ENCODE measurements around the gene CLBA1.
"Not testable (repeated sequence)": the region's sequence is repeated elsewhere in the genome, so short reads cannot be mapped to it uniquely, and the experiment has no call there.

The CLBA1 gene

GRCh38 chr14:104947881-104948735 is 37.5 kb upstream of the CLBA1 start:
- DNase-seq (ENCODE audit: low read depth), result not testable (repeated sequence)

DNA sequence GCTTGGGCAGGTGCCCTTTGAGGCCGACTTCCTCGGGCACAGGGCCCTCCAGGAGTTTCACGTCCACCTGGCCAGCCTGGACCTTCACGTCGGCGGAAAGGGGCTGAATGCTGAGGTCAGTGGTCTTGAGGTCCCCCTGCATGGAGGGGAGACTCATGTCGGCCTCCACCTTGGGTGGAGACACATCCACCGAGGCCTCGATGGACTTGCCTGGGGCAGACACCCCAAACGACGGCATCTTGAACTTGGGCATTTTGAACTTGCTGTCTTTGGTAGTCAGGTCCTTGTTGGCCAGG is 36.9 kb upstream of the CLBA1 start:
- no peak for DNase-seq (ENCODE audit: low read depth)

DNA sequence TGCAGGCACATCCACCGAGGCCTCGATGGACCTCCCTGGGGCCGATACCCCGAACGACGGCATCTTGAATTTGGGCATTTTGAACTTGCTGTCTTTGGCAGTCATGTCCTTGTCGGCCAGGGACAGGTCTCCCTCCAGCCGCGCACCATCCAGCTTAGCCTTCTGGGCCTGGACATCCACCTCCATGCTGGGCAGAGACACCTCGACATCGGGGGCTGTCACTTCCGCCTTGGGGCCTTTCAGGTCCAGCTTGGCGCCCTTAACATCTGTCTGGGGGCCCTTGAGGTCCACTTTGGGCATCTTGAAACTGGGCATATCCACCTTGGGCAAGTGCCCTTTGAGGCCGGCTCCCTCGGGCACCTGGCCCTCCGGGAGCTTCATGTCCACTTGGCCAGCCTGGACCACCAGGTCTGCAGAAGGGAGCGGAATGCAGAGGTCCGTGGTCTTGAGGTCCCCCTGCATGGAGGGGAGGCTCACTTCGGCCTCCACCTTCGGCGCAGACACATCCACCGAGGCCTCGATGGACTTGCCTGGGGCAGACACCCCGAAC is 36.1 kb upstream of the CLBA1 start:
- DNase-seq (ENCODE audit: low read depth), result not testable (repeated sequence)

GRCh38 chr14:104950021-104950420 is 35.6 kb upstream of the CLBA1 start:
- no peak for DNase-seq (ENCODE audit: low read depth)

- DNase-seq (ENCODE audit: low read depth), result not testable (repeated sequence)
Observed at GRCh38 chr14:104950701-104951100, 34.9 kb upstream of the CLBA1 start.

DNA sequence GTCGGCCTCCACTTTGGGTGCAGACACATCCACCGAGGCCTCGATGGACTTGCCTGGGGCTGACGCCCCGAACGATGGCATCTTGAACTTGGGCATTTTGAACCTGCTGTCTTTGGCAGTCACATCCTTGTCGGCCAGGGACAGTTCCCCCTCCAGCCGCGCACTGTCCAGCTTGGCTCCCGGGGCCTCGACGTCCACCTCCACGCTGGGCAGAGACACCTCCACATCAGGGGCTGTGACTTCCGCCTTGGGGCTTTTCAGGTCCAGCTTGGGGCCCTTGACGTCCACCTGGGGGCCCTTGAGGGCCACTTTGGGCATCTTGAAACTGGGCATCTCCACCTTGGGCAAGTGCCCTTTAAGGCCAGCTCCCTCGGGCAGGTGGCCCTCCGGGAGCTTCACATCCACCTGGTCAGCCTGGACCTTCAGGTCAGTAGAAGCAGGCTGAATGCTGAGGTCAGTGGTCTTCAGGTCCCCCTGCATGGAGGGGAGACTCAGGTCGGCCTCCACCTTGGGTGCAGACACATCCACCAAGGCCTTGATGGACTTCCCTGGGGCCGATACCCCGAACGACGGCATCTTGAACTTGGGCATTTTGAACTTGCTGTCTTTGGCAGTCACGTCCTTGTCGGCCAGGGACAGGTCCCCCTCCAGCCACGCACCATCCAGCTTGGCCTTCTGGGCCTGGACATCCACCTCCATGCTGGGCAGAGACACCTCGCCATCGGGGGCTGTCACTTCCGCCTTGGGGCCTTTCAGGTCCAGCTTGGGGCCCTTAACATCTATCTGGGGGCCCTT is 33.5 kb upstream of the CLBA1 start:
- not testable (repeated sequence) for DNase-seq (ENCODE audit: low read depth)

DNA sequence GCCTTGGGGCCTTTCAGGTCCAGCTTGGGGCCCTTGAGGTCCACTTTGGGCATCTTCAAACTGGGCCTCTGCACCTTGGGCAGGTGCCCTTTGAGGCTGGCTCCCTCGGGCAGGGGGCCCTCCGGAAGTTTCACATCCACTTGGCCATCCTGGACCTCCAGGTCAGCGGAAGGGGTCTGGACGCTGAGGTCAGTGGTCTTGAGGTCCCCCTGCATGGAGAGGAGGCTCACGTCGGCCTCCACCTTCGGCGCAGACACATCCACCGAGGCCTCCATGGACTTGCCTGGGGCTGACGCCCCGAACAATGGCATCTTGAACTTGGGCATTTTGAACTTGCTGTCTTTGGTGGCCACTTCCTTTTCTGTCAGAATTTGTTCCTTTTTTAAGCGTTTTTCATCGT is 32.5 kb upstream of the CLBA1 start:
- no peak for DNase-seq (ENCODE audit: low read depth)

DNA sequence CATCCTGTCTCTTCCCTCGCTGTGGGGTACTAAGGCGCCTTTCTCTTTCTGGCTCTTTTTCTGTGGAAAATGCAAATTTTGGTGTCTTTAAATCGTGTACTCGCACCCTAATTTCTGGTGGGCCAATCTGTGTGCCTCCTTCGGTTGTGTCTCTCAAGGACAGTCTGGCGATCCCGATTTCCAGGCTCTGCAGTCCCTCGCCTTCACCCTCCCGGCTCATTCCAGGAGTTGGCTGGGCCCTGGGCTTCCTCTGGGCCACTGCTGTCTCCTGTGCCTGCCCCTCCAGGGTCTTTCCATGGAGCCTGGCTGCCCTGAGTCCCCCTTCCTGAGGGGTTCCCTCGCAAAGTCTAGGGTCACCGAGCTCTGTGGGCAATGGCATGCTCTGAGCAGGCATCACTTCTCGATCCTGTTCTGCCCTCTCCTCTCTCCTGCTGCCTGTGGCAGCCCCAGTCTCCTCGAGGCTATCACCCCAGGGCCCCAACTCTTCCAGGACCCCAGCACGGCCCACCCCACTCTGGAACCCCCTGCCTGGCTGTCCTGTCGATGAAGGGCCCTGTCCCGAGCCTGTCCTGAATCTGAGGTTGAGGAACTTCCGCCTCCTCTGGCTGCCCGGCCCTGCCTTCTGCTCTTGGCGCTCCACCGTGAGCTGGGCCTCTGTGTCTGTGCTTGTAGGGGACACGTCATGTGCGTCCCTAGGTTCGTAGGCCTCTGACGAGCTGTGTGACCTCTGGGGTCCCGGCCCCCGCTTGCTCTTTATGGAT is 31.5 kb upstream of the CLBA1 start:
- no peak for DNase-seq (ENCODE audit: low read depth)

GRCh38 chr14:104954746-104955395 is 30.7 kb upstream of the CLBA1 start:
- no peak for DNase-seq (ENCODE audit: low read depth)

DNA sequence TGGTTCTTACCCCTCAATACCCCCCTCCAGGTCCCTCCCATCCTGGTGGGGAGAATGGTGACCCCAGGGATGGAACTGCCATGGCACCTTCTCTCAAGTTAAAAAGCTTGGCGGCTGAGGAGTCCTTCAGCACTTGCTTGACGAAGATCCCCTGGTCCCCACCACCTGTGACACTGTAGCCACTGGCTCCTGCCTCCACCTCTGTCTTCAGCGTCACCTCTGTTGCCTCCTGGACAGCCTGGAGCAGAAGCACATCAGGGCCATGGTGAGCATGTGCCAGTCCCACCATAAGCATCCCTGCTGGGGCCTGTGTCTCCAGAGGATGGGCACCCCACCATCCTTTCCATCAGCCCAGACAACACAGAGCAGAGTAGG is 30.2 kb upstream of the CLBA1 start:
- no peak for DNase-seq (ENCODE audit: low read depth)

DNA sequence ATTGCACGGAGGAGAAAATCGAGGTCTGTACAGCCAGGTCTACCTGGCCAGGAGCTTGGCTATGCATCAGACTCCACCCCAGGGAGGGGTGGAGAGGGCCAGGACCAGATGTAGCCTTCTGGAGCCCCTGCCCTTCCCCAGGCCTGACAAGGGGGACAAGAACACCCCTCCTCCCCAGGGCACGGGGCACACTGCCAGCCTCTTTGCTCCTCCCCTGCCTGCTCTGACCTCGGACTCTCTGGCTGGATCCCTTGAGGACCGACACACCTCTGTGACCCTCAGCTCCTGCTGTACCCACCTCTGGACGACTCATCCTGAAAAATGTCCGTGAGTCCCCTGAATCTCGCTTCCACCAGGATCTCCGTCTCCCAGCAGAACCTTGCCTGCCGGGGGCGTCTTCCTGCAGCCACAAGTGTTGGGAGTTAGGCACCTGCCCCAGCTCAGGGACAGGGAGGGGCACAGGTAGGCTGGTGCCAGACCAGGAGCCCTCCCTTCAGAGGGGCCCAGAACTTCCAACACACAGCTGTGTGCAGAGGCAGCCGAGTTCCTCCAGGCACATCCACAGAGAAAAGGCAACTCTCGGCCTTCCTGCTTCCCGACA is 29.2 kb upstream of the CLBA1 start:
- DNase-seq (ENCODE audit: low read depth), result no peak

- DNase-seq (ENCODE audit: low read depth), result no peak
Observed at GRCh38 chr14:104957146-104958113, 28.2 kb upstream of the CLBA1 start.

DNA sequence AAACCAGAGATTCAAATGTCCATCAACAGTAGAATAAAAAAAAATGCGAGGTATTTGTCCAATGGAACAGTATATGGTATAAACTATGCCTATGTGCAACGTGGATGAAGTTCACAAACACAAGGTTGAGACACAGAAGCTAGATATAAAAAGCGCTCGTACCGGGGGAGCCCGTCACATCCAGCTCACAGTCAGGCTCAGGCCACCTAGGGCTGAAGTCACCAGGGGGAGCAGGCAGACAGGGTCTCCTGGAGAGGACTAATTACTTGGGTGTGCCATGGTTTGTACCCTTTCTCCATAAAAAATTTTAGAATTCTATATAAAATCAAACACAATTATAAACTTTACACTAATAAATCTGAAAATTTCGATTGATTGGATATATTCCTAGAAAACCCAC is 21.0 kb upstream of the CLBA1 start:
- no peak for DNase-seq (ENCODE audit: low read depth)

DNA sequence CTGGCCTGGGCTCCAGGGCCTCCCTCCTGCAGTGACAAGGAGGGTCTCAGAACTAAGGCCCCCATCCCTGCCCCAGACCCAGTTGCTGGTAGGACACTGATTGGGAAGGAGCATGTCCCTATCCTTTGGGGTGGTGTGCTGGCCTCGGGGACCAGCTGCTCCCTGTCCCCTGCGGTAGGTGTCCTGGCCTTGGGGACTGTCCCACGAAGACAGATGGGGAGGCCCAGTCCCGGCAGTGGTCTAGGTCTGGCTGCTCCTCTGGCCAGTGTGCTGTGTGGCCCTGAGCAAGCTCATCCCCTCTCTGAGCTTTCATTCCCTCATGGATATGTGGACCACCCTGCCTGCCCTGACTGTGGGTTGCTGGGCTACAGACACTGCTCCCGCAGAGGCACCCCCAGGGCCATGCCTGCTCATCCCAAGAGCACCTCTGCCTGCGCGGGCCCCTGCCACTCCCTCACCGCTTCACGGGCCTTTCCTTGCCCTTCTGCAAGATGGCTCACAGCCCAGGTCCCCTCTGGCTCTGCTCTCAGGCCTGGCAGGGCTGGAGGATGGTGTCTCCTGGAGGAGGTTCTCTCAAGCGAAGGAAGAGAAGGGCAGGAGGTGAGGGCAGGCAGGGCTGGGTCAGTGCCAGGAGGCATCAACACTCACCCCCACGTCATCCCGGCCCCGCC is 19.9 kb upstream of the CLBA1 start:
- DNase-seq (ENCODE audit: low read depth), result no peak

- no peak for DNase-seq (ENCODE audit: low read depth)
Observed at GRCh38 chr14:104966261-104966865, 19.2 kb upstream of the CLBA1 start.

DNA sequence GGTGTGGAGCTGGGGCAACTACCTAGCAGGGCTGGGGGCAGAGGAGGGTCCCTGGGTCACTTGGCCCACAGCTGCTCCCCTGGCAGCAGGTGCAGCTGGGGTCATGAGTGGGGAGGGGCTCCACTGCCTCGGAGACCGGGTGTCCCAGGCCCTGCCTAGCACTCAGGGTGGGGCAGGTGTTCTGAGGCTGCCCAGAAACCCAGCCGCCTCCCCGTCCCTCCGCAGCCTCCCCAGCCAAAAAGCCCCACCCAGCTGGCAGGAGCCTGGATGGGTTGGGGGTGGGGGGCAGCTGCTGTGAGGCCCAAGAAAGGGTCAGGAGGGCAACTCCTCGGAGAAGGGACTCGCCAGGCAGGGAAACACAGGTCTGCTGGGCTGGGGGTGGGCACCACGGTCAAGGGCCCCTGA is 18.6 kb upstream of the CLBA1 start:
- no peak for DNase-seq (ENCODE audit: low read depth)

DNA sequence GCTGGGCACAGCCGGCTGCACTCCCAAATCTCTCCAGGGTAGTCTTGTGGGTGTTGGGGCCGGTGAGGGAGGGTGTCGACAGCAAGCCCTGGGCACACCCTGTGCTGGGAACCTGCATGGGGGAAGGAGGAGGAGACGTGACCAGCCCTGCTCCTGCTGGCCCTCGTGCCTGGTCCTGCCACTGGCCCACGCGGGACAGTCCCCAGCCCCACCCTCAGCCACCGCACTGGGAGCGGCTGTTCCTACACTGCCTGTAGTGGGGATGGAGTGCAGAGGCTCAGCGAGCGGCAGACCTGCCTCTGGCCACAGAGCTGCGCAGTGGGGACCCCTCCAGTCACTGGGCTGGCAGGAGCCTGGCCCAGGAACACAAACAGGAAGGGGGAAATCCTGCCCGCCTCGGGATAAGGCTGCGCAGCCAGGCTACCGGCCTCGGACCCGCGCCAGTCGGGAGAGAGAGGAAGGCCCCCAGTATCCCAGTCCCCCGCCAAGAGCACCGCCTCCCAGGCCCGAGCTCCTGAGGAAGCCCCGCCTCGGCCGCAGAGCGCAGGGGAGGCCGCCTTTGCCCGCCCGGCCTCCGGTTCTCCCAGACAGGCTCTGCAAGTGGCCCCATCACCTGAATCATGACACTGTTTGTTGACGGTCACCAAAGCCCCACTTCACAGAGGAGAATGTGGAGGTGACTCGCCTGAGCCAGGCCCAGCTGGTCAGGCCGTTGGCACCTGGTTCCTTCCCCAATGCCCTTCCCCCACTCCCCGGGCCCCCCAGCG is 18.0 kb upstream of the CLBA1 start:
- DNase-seq (ENCODE audit: low read depth), result no peak

DNA sequence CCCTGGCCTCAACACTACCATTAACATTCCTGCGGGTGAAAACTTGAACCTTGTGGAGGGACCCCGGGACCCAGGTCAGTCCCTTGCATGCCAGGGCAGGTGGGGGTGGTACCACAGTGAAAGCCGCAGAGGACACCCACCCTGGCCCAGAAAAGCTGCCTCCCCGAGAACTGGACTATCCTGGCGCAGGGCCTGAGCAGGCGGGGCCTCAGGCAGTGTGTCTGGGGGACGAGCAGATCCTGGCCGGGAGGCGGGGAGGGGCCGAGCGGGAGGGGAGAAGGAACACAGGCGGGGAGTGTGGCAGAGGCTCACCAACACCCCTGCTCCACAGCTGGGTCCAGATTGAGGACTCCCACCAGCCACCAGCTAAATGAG is 17.4 kb upstream of the CLBA1 start:
- no peak for DNase-seq (ENCODE audit: low read depth)
